GM06990 (cell line): ENCODE data around the gene SLC13A5.
A peak's percentile ranks its signal among the peaks of the same experiment; 100 is the strongest.

ENCODE experiments used
- DNase-seq: peaks from one replicate; pipeline ENCODE4 v3.0.0-alpha.2; 2011; ENCODE audit not compliant: insufficient read length; ENCODE audit errors: extremely low read depth
- H3K27me3 ChIP-seq: replicated peaks from 2 replicates; pipeline ENCODE4 v1.6.0; 2011; ENCODE audit warnings: low read length; ENCODE audit not compliant: control insufficient read depth, insufficient read depth
- H3K36me3 ChIP-seq: 2 replicates; pipeline ENCODE4 v1.5.1; 2011; ENCODE audit warnings: low read length; ENCODE audit not compliant: control insufficient read depth, insufficient read depth
- H3K4me3 ChIP-seq: replicated peaks from 2 replicates; pipeline ENCODE4 v1.5.1; 2011; ENCODE audit warnings: low read depth, mild to moderate bottlenecking, control low read depth, low read length
- TF ChIP-seq, protein P1 (sequence below): IDR thresholded peaks from 2 replicates; pipeline ENCODE4 v1.5.1; 2011; ENCODE audit warnings: low read length, control low read depth, mild to moderate bottlenecking, inconsistent platforms; ENCODE audit not compliant: insufficient read depth, poor library complexity, severe bottlenecking

Gene SLC13A5

DNA sequence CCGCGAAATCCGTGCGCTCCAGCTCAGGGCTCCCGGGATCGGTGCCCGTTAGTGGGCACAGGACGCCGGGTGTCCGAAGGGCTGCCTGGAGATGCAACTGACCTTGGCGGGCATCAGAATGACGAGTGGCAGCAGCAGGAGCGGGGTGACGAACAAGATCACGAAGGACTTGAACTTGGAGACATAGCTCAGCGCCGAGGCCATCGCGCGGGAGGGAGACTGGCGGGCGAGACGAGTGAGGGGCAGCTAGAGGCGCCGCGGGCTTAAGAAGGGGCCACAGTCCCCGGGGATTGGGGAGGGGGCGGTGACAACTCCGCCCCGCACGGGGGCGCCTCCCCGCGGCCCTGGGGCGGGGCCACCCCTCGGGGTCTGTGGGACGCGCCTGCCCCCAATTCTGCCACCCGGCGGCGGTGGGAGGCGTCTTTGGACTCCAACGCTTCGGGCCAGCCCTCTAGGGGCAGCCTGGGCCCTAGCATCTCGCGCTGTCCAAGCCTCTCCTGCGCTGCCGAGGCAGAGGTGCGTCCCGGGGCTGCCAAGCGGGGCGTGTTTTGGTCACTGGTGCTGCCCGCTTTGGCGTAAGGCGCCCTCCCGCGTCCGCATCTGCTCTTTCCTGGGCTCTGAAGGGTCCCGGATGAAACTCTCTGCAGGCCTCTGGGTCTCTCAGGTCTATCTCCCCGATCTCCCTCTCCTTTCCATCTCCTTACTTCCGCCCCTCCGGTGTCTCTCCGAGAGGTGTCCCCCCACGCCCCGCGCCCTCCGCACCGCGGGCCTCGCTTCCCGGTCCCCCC is at the start of gene SLC13A5:
SLC13A5 (minus strand) TSS at position 240 of the 788 bp plus-strand sequence; CDS start at position 204, 36 bp downstream.
- H3K4me3 ChIP-seq, result no peak within 1 kb of the TSS
- no peaks in the 10 kb centered on the region; the same call in none of the 2 replicates for H3K27me3 ChIP-seq

DNA sequence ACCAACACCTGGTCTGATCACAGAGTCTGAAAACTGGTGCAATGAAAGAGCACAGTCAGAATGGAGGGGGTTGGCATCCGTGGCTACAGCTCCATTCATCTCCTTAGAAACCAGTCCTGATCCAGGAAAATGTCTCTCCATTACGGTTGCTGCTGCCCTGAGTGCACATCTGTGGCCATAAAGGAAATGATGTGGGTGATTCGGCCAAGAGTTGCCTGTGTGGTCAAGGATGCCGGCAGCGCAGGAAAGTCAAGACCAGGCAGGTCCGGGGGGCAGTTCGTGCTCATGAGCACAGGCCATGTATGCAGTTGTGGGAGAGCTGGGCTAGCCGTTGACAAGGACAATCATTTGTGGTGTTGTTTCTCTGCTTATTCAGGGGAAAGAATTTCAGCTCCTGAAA is 48.6 kb upstream of the SLC13A5 start:
- TF ChIP-seq, protein P1, sequence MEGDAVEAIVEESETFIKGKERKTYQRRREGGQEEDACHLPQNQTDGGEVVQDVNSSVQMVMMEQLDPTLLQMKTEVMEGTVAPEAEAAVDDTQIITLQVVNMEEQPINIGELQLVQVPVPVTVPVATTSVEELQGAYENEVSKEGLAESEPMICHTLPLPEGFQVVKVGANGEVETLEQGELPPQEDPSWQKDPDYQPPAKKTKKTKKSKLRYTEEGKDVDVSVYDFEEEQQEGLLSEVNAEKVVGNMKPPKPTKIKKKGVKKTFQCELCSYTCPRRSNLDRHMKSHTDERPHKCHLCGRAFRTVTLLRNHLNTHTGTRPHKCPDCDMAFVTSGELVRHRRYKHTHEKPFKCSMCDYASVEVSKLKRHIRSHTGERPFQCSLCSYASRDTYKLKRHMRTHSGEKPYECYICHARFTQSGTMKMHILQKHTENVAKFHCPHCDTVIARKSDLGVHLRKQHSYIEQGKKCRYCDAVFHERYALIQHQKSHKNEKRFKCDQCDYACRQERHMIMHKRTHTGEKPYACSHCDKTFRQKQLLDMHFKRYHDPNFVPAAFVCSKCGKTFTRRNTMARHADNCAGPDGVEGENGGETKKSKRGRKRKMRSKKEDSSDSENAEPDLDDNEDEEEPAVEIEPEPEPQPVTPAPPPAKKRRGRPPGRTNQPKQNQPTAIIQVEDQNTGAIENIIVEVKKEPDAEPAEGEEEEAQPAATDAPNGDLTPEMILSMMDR, result no peak
- no peak for DNase-seq
- peaks cover 41% of the 10 kb centered on the region for H3K36me3 ChIP-seq

More for the DNA sequence above, at the start of gene SLC13A5:
- DNase-seq, result no peak
- no peaks in the 10 kb centered on the region for H3K36me3 ChIP-seq
- TF ChIP-seq, protein P1, result peak; percentile 16

DNA sequence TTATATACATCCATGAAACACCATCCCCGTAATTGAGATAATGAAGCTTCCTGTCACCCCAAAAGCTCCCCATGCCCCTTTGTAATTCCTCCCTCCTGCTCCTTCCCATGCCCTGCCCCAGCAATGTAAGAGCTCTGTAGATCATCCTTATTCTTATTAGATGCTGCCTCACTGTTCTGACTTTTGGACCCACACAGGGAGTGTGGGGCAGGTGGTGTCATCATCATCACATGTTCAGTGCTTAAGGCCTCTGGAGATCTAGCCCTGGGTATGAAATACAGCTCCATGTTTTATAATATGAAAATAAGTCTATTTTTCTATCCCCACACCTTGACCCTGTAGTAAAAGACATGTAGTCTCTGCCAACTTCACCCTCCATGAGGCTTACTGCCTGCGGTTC is 44.6 kb upstream of the SLC13A5 start:
- H3K36me3 ChIP-seq, result peaks cover 27% of the 10 kb centered on the region
- no peak overlapping the region for H3K4me3 ChIP-seq
- no peak for DNase-seq
- TF ChIP-seq, protein P1, result no peak
- no peaks in the 10 kb centered on the region for H3K27me3 ChIP-seq

More for the DNA sequence above, 48.6 kb upstream of the SLC13A5 start:
- H3K4me3 ChIP-seq, result no peak overlapping the region
- H3K27me3 ChIP-seq, result no peaks in the 10 kb centered on the region

DNA sequence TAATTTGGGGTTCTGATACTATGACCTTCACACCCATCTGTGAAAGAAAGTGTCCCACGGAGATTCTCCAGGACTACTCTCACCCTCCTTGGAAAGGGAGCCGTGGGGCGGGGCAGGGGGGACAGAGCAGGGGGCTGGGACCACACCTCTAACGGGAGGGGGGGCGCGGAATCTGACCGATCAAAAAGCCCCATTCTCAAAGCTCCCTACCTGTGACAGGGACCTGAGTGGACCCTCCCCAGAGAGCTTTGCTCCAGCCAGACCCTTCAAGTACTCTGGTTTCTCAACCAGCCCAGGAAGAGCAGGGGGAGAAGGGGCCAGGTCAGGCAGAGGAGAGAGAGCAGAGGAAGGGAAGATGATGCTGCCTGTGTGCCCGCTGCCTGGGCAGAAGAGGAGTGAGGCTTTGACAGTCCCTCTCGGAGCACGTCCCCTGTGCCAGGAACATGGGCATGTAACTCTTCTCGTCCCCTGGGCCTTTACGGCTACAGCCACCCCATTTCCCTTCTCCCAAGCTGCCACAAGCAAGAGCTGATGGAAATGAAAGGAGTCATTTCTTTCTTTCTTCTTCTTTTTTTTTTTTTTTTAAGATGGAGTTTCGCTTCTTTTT is 43.4 kb upstream of the SLC13A5 start:
- Histone ChIP-seq H3K4me3 (peak overlapping the region; percentile 64), H3K36me3 (peaks cover 18% of the 10 kb centered on the region), H3K27me3 (no peaks in the 10 kb centered on the region)
- TF ChIP-seq, protein P1, result no peak
- DNase-seq, result peak; percentile 27

DNA sequence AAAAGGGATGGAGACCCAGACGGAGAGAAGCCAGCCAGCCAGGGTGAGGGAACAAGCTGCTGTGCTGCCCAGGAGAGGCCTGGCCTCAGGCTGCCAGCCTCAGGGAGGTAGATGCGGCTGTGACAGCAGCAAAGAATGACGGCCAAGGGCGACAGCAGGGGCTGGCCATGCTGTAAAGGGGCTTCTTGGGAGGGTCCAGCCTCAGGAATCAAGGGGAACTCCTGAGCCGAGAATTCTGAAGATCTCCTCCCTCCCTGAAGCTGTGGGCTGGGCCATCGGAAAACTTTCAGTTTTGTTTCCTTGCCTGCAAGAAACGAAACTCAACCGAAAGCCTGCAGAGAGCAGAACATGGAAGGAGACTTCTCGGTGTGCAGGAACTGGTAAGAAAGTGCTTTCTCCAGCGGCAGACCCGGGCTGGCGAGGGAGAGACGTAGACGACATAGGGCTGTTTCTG is 42.6 kb upstream of the SLC13A5 start, which contains the start of gene XAF1:
XAF1 (plus strand) TSS at position 316 of the 454 bp plus-strand sequence; CDS start at position 349, 33 bp downstream.
- peak; percentile 62 for DNase-seq
- TF ChIP-seq, protein P1, result no peak
- Histone ChIP-seq H3K27me3 (no peaks in the 10 kb centered on the region), H3K4me3 (peak within 1 kb of the TSS; percentile 64), H3K36me3 (peaks cover 16% of the 10 kb centered on the region)
